Body of pancreas (tissue), 4 donors: ENCODE measurements around the gene PSMD6.

Experiments
- CTCF ChIP-seq, 7 experiments: fragments of 450-650 bp in 4 of 7; fragments of 200-600 bp in 3 of 7; sonication (generic) in 3 of 7; IDR thresholded peaks; one replicate each; pipeline ENCODE4 v1.5.1; 2016 to 2019; ENCODE audit warnings: antibody characterized with exemption in 7 of 7
- POLR2A ChIP-seq, 3 donors: fragments of 450-650 bp; IDR thresholded peaks; one replicate each; pipeline ENCODE4 v1.6.1; 2016; ENCODE audit warnings: antibody characterized with exemption in 3 of 3, mild to moderate bottlenecking in 2 of 3

- TF ChIP-seq CTCF (IDR thresholded peaks at IDR 0.05) = no peak
- no peak for TF ChIP-seq POLR2A (IDR thresholded peaks at IDR 0.05)
Observed at GRCh38 chr3:63981980-63982379, 41.3 kb downstream of the PSMD6 start.
